GM21619 (cell line): ENCODE results near the gene TUBA3D.
"Not testable (repeated sequence)": the region's sequence is repeated elsewhere in the genome, so short reads cannot be mapped to it uniquely, and the experiment has no call there.

ENCODE experiments used
- ATAC-seq: cut with Tn5 transposase; IDR thresholded peaks from one replicate; pipeline ENCODE4 v1.9.1; 2021; ENCODE audit not compliant: unreplicated experiment

TUBA3D gene

DNA sequence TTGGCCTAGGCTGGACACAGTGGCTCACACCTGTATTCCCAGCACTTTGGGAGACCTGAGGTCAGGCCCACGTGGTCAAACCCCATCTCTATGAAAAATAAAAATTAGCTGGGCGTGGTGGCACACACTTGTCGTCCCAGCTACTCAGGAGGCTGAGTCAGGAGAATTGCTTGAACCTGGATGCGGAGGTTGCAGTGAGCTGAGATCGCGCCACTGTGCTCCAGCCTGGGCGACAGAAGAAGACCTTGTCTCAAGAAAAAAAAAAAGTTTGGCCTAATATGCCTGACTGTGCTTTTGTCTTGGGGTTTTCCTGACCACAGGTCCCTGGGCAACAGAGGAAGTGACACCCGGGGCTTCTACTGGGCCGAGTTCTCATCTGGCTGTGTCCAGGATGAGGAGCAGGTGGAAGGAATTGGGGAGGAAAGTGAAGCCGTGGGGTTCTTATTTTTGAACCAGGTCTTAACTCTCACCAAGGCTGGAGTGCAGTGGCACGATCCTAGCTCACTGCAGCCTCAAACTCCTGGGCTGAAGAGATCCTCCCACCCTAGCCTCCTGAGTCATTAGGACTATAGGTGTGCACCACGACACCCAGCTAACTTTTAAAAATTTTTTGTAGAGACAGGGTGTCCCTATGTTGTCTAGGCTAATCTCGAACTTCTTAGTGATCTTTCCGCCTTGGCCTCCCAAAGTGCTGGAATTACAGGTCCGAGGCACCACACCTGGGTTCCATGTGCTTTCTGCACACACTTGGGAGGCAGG is 38.7 kb downstream of the TUBA3D start:
- peak; percentile 78 for ATAC-seq

GRCh38 chr2:131515235-131515634 is 39.3 kb downstream of the TUBA3D start:
- not testable (repeated sequence) for ATAC-seq

DNA sequence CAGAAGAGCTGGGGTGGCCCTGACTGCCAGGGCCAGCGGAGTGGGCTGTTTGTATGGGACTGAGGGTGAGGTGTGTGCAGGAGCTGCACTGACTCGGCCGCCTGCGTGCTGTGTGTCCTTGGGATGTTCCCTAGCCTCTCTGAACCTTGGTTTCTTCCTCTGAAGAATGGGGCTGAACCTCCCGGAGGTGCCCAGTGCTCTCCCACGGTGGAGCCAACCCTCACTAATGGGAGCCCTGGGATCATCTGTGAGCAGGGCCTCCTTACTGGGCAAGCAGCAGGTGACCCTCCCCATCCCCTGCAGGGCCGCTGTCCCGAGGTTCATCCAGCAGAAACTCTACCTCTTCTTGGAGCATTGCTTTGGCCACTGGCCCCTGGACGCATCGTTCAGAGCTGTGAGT is 40.1 kb downstream of the TUBA3D start:
- no peak for ATAC-seq

DNA sequence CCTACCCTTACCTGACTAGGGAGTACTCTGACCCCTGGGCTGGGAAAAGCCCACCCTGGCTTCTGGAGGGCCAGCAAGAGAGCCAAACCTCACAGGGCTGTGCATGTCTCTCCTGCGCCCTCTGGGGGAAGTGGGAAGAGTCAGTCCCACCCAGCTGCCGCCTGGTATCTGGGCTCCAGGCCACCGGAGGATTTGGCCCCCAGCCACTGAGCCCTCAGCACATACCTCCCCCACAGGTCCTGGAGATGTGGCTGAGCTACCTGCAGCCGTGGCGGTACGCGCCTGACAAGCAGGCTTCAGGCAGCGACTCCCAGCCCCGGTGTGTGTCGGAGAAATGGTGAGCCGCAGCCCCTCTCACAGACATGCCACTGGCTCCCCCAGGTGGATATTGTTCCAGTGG is 40.7 kb downstream of the TUBA3D start:
- ATAC-seq = not testable (repeated sequence)

DNA sequence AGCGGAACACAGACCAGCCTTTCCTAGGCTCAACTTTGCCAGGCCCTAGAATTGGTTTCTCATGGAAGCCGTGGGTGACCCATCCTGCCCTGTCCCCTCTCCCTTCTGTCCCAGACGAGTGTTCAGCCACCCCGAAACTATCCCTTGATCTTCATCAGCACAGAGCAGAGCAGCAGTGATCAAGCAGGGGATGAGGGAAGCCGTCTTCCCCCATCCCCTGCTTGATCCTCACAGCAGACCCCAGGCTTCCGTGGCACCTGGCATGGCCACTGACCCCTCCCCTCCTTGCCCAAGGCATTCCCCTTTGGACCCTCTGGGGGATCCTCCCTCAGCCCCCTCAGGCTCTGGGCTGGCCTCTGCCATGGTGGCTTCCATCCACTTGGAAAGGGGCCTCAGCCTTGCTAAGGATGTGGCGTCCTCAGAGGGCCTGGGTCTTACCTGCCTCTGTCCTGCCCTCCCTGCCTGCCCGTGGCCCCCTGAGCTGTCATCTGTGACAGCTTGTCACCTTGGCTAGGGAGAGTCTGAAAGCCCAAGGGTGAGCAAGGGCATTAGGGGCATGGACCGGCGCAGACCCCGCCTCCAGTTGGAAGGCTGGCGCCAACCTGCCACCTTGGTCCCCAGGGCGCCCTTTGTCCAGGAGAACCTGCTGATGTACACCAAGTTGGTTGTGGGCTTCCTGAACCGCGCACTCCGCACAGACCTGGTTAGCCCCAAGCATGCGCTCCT is 41.4 kb downstream of the TUBA3D start:
- no peak for ATAC-seq

DNA sequence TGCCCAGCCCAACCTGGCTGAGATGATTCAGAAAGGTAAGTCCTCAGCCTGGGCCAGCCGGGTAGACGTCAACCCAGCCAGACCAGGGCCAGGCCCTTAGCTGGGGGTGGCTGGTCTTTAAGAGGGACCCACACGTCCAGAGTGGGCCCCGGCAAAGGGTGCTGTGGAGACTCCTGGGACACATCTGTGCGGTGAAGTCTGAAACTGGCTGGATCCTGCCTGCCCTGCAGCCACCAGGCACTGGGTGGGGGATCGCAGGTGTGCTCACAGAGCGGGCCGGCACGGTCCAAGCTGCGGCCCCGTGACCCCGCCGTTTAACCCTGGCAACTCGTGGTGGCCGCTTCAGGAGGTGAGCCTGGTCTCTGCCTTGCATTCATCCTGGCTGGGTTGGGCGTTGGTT is 41.9 kb downstream of the TUBA3D start:
- not testable (repeated sequence) for ATAC-seq

DNA sequence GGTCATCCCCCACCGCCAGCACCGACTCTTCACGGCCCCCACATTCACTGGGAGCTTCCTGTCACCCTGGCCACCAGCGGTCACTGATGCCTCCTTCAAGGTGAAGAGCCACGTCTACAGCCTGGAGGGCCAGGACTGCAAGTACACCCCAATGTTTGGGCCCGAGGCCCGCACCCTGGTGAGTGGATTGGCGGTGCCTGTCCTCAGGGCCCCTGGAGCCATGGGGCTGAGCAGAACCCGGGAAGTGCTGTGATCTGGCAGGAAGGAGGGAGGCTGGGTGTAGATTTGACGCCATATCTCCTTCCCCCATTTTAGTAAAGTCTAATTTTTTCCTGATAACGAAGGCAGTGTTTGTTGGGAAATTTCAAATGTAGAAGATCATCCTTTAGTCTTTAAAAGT is 42.6 kb downstream of the TUBA3D start:
- not testable (repeated sequence) for ATAC-seq

- no peak for ATAC-seq
These were observed 43.5 kb downstream of the TUBA3D start for GRCh38 chr2:131519466-131519865.

DNA sequence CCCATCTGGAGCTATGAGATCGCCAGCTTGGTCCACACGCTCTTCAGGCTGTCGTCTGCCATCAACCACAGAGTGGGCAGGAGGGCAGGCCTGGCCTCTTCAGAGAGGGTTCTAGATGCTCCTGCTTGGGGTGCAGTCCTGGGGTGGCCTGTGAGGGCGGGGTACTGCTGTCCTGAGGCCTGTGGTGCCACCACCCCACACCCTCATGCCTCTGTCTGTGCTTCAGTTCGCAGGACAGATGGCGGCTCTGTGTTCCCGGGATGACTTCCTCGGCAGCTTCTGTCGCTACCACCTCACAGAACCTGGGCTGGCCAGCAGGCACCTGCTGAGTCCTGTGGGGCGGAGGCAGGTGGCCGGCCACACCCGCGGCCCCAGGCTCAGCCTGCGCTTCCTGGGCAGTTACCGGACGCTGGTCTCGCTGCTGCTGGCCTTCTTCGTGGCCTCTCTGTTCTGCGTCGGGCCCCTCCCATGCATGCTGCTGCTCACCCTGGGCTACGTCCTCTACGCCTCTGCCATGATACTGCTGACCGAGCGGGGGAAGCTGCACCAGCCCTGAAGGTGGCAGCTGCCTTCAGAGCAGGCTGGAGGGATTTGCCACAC is 44.1 kb downstream of the TUBA3D start:
- not testable (repeated sequence) for ATAC-seq

DNA sequence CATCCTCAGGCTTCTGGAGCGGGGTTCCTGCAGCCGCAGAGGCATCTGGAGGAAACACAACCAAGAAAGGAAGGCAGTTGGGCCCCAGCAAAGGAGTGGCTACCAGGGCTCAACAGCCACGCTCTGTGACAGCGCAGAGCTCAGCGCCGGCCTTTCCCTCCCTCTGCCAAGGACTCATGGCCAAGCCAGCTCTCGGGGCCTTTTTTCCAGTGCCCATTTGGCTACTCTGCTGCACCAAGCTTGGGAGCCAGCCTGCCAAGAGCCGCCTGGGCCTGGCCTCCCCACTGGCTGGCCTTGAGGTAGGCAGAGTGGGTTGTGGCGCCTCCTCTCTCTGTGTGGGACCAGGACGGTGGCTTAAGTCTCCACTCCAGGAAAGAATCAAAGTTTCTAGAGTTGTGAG is 44.6 kb downstream of the TUBA3D start:
- no peak for ATAC-seq

DNA sequence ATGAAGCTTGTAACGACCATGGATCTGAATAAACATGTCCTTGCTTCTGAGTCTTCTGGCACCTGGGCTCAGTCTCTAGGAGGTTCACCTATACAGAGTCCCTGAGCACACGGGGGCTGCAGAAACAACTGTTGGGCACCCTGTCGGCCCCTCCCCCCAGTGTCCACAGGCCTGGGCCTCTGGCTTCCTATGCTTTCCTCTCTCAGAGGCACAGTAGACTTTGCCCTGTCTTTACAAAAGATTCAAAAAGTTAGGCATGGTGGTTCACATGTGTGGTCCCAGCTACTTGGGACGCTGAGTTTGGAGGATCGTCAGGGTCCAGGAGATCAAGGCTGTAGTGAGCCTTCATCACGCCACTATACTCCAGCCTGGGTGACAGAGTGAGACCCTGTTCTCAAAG is 45.6 kb downstream of the TUBA3D start:
- ATAC-seq = not testable (repeated sequence)

- ATAC-seq = no peak
These were observed 46.3 kb downstream of the TUBA3D start for GRCh38 chr2:131521961-131522781.

DNA sequence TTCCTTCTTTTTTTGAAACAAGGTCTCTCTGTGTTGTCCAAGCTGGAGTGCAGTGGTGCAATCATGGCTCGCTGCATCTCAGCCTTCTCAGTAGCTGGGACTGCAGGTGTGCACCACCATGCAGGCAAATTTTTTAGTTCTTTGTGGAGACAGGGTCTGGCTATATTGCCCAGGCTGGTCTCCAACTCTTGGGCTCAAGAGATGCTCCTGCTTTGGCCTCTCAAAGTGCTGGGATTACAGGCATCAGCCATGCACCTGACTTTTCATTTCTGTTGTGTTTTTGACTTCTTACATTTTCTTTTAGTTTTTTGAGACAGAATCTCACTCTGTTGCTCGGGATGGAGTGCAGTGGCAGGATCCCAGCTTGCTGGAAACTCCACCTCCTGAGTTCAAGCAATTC is 49.3 kb downstream of the TUBA3D start:
- not testable (repeated sequence) for ATAC-seq

DNA sequence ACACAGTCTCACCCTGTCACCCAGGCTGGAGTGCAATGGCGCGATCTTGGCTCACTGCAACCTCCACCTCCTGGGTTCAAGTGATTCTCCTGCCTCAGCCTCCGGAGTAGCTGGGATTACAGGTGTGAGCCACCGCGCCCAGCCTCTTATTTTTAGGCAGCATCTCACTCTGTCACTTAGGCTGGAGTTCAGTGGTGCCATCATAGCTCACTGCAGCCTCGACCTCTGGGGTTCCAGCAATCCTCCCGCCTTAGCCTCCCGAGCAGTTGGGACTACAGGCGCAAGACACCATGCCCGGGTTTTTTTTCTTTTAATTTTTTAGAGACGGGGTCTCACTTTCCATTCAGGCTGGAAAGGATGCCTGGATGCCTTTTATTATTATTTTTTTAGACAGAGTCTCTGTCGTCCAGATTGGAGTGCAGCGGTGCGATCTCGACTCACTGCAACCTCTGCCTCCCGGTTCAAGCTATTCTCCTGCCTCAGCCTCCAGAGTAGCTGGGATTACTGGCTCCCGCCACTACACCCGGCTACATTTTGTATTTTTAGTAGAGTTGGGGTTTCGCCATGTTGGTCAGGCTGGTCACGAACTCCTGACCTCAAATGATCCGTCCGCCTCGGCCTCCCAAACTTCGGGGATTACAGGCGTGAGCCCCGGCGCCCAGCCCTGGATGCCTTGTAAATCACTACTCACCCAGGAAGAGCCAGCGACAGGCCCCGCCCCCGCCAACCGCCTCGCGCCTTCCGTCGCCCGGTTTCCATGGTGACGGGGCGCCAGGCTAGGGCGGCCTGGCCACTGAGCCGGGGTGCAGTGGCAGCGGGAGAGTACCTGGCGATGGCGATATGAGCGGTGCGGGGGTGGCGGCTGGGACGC is 51.4 kb downstream of the TUBA3D start, which contains the start of gene CCDC74A:
Gene CCDC74A (plus strand): TSS at position 758 of the 871 bp plus-strand sequence. CDS start 83 bp downstream, at position 841.
- peak; percentile 80 for ATAC-seq

DNA sequence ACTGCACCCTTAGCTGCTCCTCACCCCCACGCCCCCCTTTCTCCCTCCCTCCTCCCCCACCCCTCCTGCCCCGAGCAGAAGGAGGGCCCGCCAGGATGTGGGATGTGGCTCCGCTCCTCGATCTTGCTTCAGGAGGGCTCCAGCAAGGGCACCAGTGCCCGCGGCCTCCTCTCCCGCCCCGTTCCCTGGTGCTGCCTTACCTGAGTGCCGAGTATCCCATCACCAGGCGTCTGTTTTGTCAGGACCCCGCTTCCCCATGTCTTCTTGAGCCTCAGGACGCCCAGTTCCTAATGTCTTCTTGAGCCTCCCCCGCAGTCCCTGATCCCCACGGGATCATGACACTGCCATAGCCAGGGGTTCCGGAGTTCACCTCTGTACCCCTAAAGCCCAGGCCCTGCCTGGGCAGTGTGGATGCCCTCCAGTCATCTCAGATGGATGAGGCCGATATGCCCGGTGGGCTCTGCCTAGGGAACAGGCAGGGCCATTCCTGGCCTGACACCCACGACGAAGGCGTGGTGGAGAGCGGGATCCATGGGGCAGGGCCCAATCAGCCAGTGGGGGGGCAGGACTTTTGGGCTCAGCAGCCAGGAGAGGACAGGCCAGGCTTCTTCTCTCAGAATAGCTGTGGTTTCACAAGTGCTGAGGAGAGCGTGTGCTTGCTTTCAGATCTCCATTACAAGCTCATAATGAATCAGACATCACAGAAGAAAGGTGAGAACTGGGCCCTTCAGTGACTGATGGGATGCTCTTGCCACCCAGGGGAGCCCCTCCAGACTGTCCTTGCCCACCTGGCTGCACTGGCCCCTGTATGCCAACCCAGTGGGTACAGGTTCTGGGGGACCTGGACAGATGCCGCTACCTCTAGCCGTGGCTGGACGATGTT is 53.3 kb downstream of the TUBA3D start:
- ATAC-seq = peak; percentile 68

DNA sequence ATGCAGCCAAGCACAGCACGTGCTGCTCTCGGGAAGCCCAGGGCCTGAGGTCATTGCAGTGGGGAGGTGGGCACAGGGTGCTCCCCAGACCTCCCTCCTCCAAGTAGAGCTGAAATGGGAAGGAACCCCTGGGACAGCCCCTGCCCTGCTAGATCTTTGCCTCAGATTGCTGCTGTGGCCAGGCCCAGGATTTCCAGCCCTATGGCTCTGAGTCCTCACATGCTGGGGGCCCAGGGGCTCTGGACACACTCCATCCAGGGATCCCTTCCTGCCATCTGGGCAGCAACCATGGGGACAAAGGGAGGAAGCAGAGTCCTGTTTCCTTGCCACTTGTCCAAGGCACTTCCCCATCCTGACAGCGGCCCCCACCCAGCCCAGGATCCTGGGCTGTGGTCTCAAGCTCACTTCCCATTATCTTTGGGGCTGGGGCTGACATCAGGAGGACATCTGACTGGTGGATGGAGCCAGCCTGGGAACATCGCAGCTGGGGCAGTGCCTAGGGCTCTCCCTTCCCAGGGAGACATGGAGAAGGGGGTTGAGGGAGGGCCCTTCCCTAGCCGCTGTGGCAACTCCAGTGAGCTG is 54.0 kb downstream of the TUBA3D start:
- peak; percentile 0 for ATAC-seq

GRCh38 chr2:131530626-131531344 is 54.9 kb downstream of the TUBA3D start:
- not testable (repeated sequence) for ATAC-seq
